Measurements from ENCODE around the gene RBMS3. TPM values are rescaled to one million over a fixed set of nuclear protein-coding genes. Genes with fewer than 3 reads are reported as not detected.

RBMS3 gene
- total and polyA plus RNA-seq, 2 experiments from 2014 or later: 34.9 to 37.1 TPM

- no peak for DNase-seq (ENCODE audit: low spot score)
- Histone ChIP-seq H3K79me2 (no peaks in the 10 kb centered on the region), H2AFZ (no peak overlapping the region), H3K4me1 (ENCODE audit: insufficient read depth) (no peaks in the 10 kb centered on the region), H3K27ac (no peak overlapping the region), H3K9me2 (replicated peaks; ENCODE audit: insufficient read depth) (no peaks in the 10 kb centered on the region), H3K27me3 (no peaks in the 10 kb centered on the region), H3K9me3 (ENCODE audit: low read depth) (no peaks in the 10 kb centered on the region), H3K4me3 (no peak overlapping the region), H3K4me2 (no peak overlapping the region), H4K20me1 (ENCODE audit: insufficient read depth, poor library complexity, severe bottlenecking) (no peaks in the 10 kb centered on the region), H3K36me3 (replicated peaks; ENCODE audit: insufficient read depth, low read depth) (no peaks in the 10 kb centered on the region)
- 96% methylated on average over 1 of the region's 1 CpG for WGBS (ENCODE audit: low lambda C conversion rate, missing lambda C conversion rate)
- TF ChIP-seq CTCF (IDR thresholded peaks at IDR 0.05; ENCODE audit: poor library complexity) (no peak), EZH2 (IDR thresholded peaks at IDR 0.05; ENCODE audit: borderline replicate concordance) (no peak), EZH2phosphoT487 (IDR thresholded peaks at IDR 0.05; ENCODE audit: low read depth, severe bottlenecking, unreplicated experiment) (no peak)
Observed at GRCh38 chr3:29859726-29860270, 578.9 kb downstream of the RBMS3 start.

- H4K20me1 ChIP-seq (ENCODE audit: insufficient read depth, poor library complexity, severe bottlenecking): no peaks in the 10 kb centered on the region
- H3K79me2 ChIP-seq: no peaks in the 10 kb centered on the region
- no peak overlapping the region for H3K4me2 ChIP-seq
- no peaks in the 10 kb centered on the region for H3K36me3 ChIP-seq (replicated peaks; ENCODE audit: insufficient read depth, low read depth)
- H2AFZ ChIP-seq: no peak overlapping the region
- DNase-seq (ENCODE audit: low spot score): no peak
- H3K9me3 ChIP-seq (ENCODE audit: low read depth): no peaks in the 10 kb centered on the region
- no peaks in the 10 kb centered on the region for H3K27me3 ChIP-seq
- no peak for TF ChIP-seq EZH2phosphoT487 (IDR thresholded peaks at IDR 0.05; ENCODE audit: low read depth, severe bottlenecking, unreplicated experiment)
- no peak for TF ChIP-seq CTCF (IDR thresholded peaks at IDR 0.05; ENCODE audit: poor library complexity)
- no peak for TF ChIP-seq EZH2 (IDR thresholded peaks at IDR 0.05; ENCODE audit: borderline replicate concordance)
- no peaks in the 10 kb centered on the region for H3K4me1 ChIP-seq (ENCODE audit: insufficient read depth)
- no peak overlapping the region for H3K4me3 ChIP-seq
- no CpG with 5 or more reads among the region's 1 CpG for WGBS (ENCODE audit: low lambda C conversion rate, missing lambda C conversion rate)
- H3K9me2 ChIP-seq (replicated peaks; ENCODE audit: insufficient read depth): no peaks in the 10 kb centered on the region
- H3K27ac ChIP-seq: no peak overlapping the region
Observed at GRCh38 chr3:29864809-29865208, 583.9 kb downstream of the RBMS3 start.

- Histone ChIP-seq H3K27ac (no peak overlapping the region), H3K79me2 (no peaks in the 10 kb centered on the region), H3K27me3 (no peaks in the 10 kb centered on the region), H3K9me2 (replicated peaks; ENCODE audit: insufficient read depth) (no peaks in the 10 kb centered on the region), H3K4me2 (no peak overlapping the region), H3K36me3 (replicated peaks; ENCODE audit: insufficient read depth, low read depth) (no peaks in the 10 kb centered on the region), H3K4me3 (no peak overlapping the region), H3K9me3 (ENCODE audit: low read depth) (no peaks in the 10 kb centered on the region), H3K4me1 (ENCODE audit: insufficient read depth) (no peaks in the 10 kb centered on the region), H4K20me1 (ENCODE audit: insufficient read depth, poor library complexity, severe bottlenecking) (no peaks in the 10 kb centered on the region), H2AFZ (no peak overlapping the region)
- WGBS (ENCODE audit: low lambda C conversion rate, missing lambda C conversion rate): 70% methylated on average over 6 of the region's 6 CpGs
- DNase-seq (ENCODE audit: low spot score): no peak
- no peak for TF ChIP-seq EZH2 (IDR thresholded peaks at IDR 0.05; ENCODE audit: borderline replicate concordance)
- TF ChIP-seq CTCF (IDR thresholded peaks at IDR 0.05; ENCODE audit: poor library complexity): no peak
- no peak for TF ChIP-seq EZH2phosphoT487 (IDR thresholded peaks at IDR 0.05; ENCODE audit: low read depth, severe bottlenecking, unreplicated experiment)
Observed at GRCh38 chr3:29868543-29869101, 587.8 kb downstream of the RBMS3 start.

Measured in hepatocyte (in vitro differentiated cells).